Stimulated activated CD8-positive, alpha-beta memory T cell treated with anti-CD3 and anti-CD28 coated beads, Interleukin-15, amount 100 ng/mL, for 48 hours (primary cell): ENCODE measurements around the gene HYAL3.

ENCODE experiments used
- DNase-seq, 2 donors: peaks; one replicate each; pipeline ENCODE4 v3.0.0-alpha.2; 2020; ENCODE audit warnings: low read depth in 2 of 2

The HYAL3 gene, protein sequence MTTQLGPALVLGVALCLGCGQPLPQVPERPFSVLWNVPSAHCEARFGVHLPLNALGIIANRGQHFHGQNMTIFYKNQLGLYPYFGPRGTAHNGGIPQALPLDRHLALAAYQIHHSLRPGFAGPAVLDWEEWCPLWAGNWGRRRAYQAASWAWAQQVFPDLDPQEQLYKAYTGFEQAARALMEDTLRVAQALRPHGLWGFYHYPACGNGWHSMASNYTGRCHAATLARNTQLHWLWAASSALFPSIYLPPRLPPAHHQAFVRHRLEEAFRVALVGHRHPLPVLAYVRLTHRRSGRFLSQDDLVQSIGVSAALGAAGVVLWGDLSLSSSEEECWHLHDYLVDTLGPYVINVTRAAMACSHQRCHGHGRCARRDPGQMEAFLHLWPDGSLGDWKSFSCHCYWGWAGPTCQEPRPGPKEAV

DNA sequence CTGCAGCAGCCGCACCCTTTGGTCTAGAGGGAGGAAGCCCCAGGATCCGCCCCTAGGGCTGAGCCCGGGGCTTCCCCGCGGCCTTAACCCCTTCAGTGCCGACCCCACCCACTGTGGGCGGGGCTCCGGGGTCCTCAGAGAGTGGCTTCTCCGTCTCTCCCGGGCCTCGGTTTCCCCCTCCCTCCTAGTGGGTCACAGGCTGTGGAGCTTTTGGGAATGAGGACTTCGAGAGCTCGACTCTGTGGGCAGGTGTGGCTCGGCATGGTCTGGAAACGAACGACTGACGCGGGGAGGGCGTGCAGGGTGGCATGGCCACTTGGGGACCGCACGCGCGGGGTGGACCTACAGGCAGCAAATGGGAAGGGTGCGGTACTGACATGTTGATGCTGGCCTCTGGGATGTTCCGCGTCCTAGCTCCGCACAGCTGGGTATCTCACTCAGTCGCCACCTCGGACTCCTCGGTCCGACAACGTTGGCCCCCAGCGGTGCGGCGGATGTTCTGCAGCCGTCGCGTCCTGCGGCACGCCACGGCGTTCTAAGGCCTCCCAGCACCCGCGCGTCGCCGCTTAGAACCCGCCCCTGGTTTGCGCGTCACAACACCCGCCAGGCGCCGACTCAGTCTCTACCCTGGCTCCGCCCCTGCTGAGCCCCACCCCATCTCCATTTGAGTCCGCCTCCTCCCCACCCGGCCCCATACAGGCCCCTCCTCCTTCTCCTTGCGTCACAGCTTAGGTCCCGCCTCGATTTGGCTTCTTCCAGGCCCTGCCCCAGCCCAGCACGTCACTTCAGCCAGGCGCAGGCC, at the start of gene HYAL3, which contains the start of gene NAA80:
Gene HYAL3, minus strand, starts transcription at position 570 of the 802 bp plus-strand sequence. CDS start 3,803 bp downstream, outside the sequence.
Gene NAA80, minus strand, starts transcription at position 570 of the 802 bp plus-strand sequence. CDS start 1,942 bp downstream, outside the sequence.
- peak; percentile 98 to 99 for DNase-seq

DNA sequence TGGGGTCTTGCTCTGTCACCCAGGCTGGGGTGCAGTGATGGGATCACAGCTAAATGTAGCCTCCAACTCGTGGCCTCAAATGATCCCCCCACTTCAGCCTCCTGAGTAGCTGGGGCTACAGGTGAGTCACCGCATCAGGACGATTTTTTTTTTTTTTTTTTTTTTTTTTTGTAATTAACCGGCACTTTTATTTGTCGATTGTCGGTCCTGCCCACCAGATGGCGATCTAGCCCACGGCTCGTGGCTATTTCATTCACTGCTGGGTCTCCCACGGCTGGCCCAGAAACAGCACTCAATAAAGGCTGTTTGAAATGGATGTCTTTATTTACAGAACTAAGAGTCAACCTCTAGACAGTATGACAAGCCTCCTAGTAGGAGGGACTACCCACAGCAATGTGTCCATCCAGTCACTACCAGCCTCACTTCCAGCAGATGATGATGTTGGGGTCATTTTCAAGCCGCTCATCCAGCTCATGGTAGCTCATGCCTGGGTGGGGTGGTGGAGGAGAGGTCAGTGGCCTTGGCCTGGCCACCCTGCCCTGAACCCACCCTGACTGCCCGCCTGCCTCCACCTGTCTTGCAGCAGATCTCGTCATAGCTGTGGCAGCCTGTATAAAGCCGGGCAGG, 48.1 kb upstream of the HYAL3 start:
- peak; percentile 51 for DNase-seq

DNA sequence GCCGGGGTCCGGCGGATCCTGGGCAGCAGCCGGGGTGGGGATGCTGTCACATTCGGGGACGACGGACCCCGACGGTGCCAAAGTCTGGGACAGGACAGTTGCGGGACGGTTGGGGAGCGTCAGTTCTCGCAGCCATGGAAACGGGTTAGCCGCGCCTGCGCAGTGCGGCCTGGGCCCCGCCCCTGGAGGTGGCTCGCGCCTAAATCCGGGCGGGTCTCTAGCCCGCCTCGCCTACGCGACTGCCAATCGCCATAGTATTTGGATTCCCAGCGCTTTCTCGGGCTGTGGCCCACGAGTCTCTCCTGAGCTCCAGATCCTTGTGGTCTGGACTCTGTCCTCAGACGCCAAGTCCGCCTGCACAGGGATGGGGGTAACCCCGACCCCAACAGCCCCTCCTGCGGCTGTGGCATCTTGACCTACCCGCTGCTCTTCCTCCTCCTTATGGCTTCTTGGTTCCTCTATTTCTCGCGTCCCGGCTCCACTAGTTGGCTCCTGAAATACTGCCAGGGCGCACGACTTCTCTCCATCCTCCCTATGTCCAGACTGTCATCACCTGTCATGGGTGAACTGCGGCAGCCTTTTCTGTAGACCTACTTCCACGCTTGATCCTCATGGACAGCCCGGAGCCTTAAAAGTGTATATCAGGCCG, 46.5 kb upstream of the HYAL3 start, which contains the start of gene ZMYND10:
Gene ZMYND10, minus strand, starts transcription at position 147 of the 649 bp plus-strand sequence. CDS start 153 bp downstream, outside the sequence.
- DNase-seq, result peak; percentile 64 to 66

DNA sequence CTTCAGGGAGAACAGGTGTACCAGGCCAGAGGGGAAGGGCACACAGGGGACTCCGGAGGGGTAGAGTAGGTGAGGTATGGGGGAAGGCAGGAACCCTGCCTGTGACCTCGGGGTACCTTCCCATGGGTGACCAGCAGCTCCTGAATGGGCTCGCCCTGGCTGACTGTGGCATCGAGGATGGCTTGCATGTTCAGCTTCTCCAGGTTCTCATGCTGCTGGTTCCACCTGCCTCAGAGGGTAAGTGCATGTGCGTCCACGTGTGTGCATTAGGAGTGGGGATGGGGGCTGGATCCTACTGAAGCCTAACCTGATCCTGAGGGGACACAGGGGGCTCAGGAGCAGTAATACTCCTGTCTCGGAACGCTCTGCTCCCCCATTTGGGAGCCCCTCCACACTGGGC, 45.8 kb upstream of the HYAL3 start:
- DNase-seq, result no peak

DNA sequence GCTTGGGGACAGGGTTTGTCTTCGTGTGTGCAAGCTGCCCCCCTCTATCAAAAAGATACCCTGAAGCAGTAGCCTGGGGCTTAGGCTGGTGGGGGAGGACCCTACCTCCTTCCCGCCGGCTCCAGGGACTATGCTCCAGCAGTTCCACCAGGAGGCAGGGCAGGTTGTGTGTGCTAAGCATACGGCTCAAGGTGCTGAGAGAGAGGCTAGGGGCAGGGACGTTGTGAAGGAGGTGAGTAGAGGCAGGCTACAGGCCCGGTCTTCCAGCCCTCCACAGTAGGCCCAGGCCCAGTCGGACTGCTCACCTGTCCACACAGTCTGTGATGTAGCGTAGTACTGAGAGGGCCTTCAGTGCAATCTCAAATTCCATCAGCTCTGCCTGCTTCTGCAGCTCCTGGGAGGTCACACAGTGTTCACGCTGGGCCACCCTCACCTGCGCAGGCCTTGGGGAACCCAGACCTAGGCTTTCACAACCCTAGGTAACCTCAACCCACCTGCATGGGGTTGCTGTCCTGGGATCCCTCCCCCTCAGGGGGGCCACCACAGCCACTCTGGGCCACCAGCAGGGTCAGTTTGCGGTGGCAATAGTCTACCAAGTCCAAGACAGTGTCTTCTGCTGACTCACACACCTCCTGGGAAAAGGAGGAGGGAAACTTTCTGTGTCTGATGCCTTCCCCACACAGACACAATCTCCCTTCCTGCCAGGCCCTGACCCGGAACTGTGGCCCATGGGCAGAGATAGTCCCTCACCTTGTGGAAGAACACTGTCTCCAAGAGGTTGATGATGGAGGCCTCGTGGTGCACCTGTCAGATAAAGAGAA, 43.8 kb upstream of the HYAL3 start:
- no peak for DNase-seq

DNA sequence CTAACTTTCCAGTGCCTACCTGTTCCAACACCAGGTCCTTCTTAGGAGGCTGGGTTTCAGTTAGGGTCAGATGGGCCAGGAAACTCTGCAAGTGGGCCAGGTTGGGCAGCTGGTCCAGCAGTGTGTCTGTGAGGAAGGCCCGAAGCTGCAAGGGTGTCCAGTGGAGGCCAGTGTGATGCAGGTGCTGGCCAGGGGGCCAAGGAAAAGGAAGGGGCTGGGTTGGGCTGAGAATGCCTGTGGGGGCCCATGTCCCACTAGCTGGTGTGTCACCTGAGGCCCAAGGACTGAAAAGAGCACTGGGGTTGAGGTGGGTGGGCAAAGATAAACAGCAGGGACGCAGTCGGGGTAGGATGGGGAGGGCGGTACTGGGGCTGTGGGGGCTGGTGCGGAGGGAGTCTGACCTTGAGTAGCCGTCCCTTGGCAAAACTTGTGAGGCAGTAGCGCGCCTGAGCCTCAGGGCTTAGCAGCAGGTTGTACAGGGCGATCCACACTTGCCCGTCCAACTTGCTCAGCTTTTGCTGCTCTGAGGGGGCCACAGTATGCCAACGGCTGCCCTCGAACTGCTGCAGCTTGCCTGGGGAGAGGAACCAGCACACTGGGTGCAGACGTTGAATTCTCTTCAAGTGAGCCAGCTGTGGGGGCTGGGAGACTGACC, 42.9 kb upstream of the HYAL3 start:
- no peak for DNase-seq

DNA sequence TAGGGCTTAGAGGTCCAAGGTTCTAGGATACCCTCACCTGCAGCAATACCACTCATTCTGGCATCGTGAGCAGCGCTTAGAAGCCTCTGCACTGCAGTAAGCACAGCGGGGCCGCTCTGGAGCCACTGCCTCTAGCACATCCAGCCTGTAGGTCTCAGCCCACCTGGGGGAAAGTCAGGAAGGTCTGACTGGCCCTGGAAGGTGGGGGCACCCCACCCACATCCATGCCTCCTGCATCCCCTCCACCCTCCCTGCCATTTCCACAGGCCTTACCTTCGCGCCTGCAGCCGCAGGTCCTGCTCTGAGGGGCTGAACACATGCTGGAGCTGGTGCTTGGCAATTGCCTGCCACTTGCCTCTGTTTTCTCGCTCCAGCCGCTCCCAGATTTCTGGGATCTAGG, 42.3 kb upstream of the HYAL3 start:
- DNase-seq, result no peak

DNA sequence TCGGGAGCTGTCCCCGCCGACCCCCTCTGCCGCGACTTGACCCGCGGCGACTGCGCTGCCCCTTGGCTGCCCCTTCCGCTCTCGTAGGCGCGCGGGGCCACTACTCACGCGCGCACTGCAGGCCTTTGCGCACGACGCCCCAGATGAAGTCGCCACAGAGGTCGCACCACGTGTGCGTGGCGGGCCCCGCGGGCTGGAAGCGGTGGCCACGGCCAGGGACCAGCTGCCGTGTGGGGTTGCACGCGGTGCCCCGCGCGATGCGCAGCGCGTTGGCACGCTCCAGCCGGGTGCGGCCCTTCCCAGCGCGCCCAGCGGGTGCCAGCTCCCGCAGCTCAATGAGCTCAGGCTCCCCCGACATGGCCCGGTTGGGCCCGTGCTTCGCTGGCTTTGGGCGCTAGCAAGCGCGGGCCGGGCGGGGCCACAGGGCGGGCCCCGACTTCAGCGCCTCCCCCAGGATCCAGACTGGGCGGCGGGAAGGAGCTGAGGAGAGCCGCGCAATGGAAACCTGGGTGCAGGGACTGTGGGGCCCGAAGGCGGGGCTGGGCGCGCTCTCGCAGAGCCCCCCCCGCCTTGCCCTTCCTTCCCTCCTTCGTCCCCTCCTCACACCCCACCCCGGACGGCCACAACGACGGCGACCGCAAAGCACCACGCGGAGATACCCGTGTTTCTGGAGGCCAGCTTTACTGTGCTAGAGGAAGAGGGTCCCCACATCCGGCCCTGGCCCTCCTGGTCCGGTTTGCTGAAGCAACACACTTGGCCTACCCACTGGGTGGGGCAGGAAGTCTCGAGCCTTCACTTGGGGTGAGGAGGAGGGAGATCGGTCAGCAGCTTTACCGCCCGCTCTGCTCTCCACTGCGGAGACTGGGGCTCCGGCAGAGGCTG, 41.5 kb upstream of the HYAL3 start, which contains the start of gene RASSF1:
Gene RASSF1, minus strand, starts transcription at position 389 of the 882 bp plus-strand sequence. Its CDS starts 31 bp downstream, at position 358.
- DNase-seq, result peak; percentile 69 to 77

DNA sequence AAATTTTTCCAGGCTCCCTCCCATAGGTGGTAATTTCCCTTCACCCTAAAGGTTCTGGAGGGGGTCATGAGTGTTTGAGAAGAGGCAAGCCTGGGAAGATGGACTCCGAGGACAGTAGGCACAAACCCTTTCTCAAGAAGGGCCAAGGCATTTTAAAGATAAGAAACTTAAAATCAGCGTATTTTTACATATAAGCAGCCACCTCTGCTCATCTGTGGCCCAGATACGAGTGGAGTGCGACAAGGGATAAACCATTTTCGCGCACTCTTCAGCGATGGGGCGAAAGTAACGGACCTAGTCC, 40.9 kb upstream of the HYAL3 start:
- no peak for DNase-seq

DNA sequence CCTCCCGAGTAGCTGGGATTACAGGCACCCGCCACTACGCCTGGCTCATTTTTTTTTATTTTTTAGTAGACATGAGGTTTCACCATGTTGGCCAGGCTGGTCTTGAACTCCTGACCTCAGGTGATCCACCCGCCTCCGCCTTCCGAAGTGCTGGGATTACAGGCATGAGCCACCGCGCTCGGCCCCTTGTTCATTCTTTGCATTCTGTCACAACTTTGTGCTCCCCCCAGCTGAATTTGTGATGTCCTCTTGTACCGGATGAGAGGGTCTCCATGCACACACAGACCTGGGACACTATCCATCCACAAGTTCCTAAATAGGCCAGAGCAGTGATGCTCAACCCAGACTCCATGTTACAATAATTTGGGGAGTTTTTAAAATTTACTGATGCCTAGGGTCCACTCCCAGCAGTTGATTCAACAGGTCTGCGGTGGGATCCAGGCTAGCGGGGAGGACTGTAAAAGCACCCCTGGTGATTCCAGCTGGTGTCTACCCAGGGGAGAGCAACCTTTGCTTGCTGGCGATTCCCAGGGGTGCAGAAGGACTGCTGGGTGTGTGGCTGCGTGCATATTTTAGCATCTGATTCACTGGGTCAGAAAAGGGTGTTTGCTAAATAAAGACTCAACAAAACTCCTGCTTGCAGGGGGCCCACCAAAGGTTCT, 40.4 kb upstream of the HYAL3 start:
- no peak for DNase-seq

DNA sequence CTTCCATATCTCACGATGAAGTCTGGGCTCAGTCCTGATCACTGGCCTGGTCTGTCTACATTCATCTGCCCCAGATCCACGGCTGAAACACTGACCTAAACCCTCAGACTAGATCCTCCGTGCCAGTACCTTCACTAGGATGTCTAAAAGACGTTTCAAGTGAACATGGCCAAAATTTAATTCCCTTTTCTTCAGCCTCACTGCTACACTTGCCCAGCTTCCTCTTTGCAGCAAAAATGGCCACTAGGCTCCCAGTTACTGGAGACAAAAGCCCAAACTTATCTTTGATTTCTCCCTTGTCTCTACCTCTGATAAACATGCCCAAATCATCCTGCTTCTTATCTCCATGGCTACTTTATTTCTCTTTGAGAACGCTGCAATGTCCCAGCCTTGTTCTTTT, 39.8 kb upstream of the HYAL3 start:
- no peak for DNase-seq

DNA sequence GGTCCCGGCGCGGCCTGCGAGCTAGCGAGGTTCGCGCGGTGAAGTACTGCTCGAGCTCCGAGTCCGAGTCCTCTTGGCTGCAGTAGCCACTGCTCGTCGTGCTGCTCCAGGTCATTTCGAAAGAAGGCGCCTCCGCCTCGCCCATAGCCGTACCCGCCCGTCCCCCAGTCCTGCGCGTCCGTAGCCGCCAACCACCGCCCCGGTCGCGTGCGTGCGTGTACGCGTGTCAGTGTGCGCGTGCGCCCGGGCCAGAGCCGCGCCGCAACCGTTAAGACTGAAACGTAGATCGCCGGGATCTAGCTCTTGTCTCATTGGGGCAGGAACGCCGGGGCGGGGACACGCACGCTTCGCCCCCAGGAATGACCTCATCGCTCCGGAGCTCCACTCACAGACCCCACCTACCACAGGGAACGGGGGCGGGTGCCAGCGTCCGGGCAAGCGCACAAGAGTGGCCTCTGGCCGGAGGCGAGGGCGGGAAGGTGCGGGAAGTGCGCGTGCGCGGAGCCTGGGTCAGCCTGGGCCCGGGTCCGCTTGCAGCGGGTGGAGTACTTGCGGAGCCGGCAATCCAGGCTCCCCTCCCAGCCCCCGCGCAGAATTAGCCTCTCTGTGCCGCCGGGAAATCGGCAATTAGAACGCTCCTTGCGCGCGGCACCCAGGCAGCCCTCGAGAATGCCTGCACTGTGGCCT, 38.1 kb upstream of the HYAL3 start:
- peak; percentile 98 to 99 for DNase-seq

DNA sequence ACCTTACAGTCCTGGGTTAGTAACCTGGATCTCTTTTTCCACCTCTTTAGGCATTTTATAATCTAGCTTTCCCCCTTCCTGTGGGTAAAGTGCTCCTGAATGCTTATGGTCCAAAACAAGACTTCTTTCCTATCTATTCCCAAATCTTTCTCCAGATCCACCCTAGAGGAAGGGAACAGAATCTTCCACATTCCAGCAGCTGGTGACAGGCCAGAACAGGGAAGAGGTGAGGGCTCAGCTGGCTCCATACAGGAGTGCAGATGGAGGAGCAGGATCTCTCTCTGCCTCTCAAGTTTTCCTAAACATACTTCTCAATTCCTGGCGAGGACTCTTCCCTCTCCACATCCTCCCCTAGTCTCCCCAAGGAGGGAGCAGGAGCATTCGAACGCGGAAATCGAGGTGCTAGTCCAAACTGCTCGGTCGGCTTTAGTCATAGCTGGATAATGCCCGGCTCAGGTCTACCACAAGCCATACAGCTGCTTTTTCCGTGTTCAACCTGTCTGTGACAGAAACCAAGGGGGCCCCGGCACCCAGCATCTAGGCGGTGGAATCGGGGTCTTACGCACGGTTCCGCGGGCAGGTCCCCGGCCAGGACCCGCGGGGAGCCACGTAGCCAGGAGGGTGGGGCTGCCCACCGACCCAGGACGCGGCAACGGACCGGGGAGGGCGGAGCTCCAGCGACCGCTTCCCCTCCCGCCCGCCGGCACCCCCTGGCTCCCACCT, 37.4 kb upstream of the HYAL3 start:
- peak in 1 of 2 donors; percentile 47 for DNase-seq

DNA sequence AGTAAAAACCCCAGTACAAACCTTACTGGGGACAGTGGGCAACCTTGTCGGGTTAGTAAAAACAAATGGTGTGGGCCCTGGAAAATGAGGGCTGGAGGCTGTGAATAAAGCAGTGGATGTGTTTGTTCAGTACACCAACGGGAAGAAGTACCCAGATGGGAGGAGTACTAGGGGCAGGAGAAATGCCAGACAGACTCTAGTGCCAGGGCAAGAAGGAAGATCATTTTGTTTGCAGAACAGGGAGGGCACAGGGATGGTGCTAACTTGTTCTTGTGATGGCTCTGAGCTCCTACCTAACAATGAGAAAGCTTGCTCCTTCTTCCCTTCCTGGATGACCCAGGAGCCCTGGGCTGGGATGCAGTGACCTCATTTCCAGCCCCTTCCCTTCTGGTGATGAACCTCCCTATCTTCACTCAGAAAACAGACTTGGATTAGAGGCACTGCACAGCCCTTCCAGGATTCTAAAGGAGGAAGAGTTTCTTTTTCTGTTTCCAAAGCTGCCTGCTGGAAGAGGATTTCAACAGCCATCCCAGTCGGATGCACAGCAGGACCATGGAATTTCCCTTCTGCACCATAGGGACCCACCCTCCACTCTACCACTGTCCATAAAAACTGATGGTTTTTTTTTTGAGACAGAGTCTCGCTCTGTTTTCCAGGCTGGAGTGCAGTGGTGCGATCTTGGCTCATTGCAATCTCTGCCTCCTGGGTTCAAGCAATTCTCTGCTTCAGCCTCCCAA, 35.3 kb upstream of the HYAL3 start:
- no peak for DNase-seq

DNA sequence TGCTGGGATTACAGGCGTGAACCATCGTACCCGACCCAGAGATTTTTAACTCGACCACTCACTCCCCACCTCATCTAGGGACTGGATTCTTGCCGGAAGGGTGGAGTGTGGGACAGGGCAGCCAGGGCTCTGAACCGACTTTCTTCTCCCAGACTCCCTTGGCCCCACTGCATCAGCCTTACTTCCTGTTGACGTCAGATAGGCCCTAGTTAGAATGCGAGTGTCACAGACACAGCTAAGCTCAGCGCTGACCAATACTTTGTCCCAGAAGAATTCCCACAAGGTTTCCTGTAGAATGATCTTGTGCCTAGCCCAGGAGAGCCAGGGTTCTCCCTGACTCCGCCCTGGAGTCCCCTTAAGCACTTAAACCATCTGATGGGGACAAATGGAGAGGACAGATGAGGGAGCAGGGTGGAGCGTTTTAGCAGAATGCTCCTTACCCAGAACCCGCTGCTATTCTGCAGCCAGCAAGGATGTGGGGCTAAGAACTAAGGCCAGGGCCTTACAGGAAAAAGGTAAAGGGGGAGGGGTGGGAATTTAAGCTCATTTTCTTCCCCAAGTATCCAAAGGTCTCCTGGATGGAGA, 34.6 kb upstream of the HYAL3 start:
- no peak for DNase-seq

DNA sequence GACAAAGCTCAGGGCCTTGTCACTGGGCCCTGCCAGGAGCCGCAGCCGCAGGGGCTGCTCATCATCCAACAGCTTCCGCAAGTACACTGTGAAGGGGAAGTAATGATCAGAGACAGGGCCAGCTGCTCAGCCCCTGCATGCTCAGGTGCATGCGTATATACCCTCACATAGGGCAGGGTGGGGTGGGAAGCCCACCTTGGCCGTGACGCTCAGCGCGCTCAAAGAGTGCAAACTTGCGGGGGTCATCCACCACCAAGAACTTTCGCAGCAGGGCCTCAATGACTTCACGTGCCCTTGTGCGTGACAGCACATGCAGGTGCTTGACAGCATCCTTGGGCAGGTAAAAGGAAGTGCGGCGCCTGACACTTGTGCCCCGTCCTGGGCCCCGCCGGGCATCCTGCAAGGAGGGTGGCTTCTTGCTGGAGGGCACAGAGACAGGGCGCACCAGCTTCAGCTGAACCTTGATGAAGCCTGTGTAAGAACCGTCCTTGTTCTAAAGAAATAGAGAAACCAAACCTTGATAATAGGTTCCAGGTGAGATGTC, 32.2 kb upstream of the HYAL3 start:
- DNase-seq, result no peak
